NCI-H69 (cell line): ENCODE data around the gene KDM4C.

ENCODE experiments used
- DNase-seq: peaks from one replicate; lab custom pipeline; 2025; lab: John Stamatoyannopoulos, UW

KDM4C gene

GRCh38 chr9:7211657-7212056, 453.9 kb downstream of the KDM4C start:
- no peak for DNase-seq

GRCh38 chr9:7212101-7212500, 454.3 kb downstream of the KDM4C start:
- DNase-seq, result peak; percentile 62

- no peak for DNase-seq
These were observed 458.4 kb downstream of the KDM4C start for GRCh38 chr9:7216004-7216841.

GRCh38 chr9:7223981-7224380, 466.2 kb downstream of the KDM4C start:
- DNase-seq, result no peak
